ENCODE data around the gene IGF1R. TPM values are rescaled to one million over a fixed set of nuclear protein-coding genes. Genes with fewer than 3 reads are reported as not detected.
A peak's percentile ranks its signal among the peaks of the same experiment; 100 is the strongest.
"Not testable (repeated sequence)": the region's sequence is repeated elsewhere in the genome, so short reads cannot be mapped to it uniquely, and the experiment has no call there.

IGF1R gene
- total RNA-seq, 1 donor from 2014 or later = 65.3 TPM

DNA sequence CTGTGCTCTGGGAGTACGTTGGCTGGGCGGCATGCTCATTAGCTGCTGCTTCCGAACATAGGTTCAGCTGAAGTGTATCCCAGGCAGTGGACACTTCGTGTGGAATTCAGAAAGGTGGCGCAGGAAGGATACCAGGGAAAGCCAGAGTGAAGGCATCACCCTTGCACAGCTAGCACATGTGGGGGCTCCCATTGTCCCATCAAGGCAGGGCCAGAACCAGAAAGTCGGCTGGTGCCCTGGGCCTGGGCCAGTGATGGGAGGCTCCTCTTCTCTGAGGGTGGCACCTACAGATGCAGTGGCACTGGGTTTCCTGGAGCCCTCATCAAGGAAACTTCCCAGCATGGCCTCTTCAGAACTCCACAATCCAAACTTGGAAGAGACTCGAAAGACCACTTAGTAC is 302.7 kb downstream of the IGF1R start:
- DNase-seq = no peak

GRCh38 chr15:98951493-98952320 is 303.4 kb downstream of the IGF1R start:
- no peak for DNase-seq

GRCh38 chr15:98952381-98952803 is 304.1 kb downstream of the IGF1R start:
- peak; percentile 56 for DNase-seq

- no peak for DNase-seq
Measured at GRCh38 chr15:98953000-98953787, 304.9 kb downstream of the IGF1R start.

GRCh38 chr15:98953968-98954367 is 305.6 kb downstream of the IGF1R start:
- DNase-seq = no peak

DNA sequence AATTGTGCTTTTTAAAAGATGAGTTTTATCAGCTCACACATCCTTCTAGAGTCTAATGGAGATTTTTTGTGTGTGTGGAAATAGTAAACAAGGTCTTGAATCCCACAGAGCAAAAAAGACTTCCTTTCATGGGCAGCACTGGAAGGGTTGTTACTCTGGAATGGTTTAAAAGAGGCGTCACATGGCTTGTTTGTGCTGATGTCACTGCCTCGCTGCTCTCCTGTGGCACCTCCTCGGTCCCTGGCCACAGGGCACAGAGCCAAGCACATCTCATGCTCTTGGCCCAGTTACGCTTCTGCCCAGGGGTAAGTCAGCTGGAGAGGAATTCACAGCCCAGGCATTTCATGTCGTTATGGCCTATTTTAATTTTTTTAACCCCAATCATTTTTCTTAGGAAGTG is 306.1 kb downstream of the IGF1R start:
- DNase-seq = peak; percentile 14

DNA sequence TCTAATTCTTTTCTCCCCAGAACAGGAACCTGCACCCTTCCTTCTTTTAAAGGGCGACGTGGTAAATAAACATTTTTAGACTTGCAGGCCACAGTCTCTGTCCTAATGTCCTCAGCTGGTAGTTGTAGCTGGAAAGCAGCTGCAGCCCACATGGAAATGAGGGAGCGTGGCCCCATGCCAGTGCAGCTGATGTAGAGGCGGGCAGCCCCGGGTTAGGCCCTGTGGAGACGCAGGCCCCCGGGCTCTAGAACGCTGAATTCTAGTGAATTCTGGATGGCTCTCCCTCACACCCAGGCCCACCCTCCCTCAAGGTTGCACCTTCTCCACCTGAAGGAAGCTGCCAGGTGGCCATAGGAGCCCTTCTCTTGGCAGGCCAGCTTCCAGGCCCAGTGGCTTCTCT is 307.0 kb downstream of the IGF1R start:
- DNase-seq = no peak

- DNase-seq = peak; percentile 83
Measured at GRCh38 chr15:98955961-98956723, 307.8 kb downstream of the IGF1R start.

DNA sequence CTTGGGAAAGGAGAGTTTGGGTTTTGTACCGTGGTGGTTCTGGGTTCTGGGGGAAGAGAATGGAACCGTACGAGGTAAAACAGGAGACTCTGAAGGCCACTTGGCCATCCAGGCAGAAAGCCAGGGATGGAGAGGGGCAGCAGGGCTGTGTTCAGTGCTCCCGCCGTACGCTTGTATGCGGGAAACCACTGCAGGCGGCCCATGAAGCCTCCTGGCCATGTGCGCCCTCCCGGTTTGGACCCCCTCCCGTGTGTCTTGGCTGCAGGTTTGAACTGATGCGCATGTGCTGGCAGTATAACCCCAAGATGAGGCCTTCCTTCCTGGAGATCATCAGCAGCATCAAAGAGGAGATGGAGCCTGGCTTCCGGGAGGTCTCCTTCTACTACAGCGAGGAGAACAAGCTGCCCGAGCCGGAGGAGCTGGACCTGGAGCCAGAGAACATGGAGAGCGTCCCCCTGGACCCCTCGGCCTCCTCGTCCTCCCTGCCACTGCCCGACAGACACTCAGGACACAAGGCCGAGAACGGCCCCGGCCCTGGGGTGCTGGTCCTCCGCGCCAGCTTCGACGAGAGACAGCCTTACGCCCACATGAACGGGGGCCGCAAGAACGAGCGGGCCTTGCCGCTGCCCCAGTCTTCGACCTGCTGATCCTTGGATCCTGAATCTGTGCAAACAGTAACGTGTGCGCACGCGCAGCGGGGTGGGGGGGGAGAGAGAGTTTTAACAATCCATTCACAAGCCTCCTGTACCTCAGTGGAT is 308.6 kb downstream of the IGF1R start:
- DNase-seq = no peak

DNA sequence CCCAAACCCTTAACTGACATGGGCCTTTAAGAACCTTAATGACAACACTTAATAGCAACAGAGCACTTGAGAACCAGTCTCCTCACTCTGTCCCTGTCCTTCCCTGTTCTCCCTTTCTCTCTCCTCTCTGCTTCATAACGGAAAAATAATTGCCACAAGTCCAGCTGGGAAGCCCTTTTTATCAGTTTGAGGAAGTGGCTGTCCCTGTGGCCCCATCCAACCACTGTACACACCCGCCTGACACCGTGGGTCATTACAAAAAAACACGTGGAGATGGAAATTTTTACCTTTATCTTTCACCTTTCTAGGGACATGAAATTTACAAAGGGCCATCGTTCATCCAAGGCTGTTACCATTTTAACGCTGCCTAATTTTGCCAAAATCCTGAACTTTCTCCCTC is 309.3 kb downstream of the IGF1R start:
- no peak for DNase-seq

GRCh38 chr15:98958076-98958475 is 309.7 kb downstream of the IGF1R start:
- no peak for DNase-seq

DNA sequence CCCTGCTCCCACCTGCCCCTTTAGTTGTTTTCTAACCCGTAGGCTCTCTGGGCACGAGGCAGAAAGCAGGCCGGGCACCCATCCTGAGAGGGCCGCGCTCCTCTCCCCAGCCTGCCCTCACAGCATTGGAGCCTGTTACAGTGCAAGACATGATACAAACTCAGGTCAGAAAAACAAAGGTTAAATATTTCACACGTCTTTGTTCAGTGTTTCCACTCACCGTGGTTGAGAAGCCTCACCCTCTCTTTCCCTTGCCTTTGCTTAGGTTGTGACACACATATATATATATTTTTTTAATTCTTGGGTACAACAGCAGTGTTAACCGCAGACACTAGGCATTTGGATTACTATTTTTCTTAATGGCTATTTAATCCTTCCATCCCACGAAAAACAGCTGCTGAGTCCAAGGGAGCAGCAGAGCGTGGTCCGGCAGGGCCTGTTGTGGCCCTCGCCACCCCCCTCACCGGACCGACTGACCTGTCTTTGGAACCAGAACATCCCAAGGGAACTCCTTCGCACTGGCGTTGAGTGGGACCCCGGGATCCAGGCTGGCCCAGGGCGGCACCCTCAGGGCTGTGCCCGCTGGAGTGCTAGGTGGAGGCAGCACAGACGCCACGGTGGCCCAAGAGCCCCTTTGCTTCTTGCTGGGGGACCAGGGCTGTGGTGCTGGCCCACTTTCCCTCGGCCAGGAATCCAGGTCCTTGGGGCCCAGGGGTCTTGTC is 310.7 kb downstream of the IGF1R start:
- no peak for DNase-seq

- no peak for DNase-seq
Measured at GRCh38 chr15:98959640-98960007, 311.3 kb downstream of the IGF1R start.

- no peak for DNase-seq
Measured at GRCh38 chr15:98960555-98961050, 312.3 kb downstream of the IGF1R start.

GRCh38 chr15:98963444-98963843 is 315.1 kb downstream of the IGF1R start:
- DNase-seq = no peak

DNA sequence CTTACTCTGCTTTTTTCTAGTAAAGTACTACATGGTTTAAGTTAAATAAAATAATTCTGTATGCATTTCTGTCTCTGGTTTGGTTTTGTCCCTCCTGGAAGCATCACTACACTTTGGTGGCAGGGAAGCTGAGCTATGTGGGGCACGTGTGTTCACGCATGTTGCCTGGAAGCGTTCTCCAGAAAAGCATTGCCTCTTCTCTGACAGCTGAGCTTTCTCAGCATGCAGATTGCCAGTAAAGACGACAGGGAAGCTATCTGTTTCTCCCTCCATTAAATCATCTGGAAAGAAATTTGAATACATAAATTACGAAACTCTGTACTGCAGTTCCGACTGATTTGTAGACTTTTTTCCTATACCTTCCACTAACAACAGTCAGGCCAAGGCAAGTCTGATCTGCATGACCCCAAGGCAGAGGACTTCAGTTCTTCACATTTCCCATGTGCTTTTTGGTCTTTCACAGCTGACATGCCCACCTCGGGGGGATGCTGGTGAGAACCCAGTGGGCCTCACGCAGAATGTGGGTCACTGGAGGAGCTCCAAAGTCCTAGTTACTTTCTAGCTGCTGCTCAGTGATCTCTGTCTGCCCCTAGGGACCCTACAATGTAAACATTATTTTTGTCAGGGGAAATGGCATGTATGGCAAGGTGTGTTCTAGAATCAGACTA is 316.3 kb downstream of the IGF1R start:
- no peak for DNase-seq

GRCh38 chr15:98965134-98965491 is 316.8 kb downstream of the IGF1R start:
- not testable (repeated sequence) for DNase-seq

DNA sequence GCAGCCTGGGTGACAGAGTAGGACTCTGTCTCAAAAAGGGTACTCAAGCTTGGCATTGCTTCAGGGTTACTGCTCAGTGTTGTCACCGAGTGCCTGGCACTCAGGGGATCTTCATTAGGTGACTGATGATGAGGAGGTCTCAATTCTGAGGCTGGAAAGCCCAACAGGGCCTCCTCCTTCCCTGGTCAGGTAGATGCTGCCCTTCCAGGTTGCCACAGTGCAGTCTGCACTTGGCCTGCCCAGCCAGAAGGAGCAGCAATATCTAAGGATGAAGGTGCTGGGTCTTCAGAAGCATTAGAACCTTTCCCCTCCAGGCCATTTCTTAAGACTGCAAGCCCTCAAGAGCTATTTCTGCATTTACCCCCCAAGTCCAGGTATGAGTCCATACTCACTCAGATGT is 317.3 kb downstream of the IGF1R start:
- no peak for DNase-seq

- no peak for DNase-seq
Measured at GRCh38 chr15:98966091-98966787, 317.9 kb downstream of the IGF1R start.

GRCh38 chr15:98967096-98967495 is 318.8 kb downstream of the IGF1R start:
- DNase-seq = no peak
